MM.1S (cell line): ENCODE data around the gene DDX23.

ENCODE experiments used
- DNase-seq: peaks from one replicate; pipeline ENCODE4 v3.0.0-alpha.2; 2015
- H2AFZ ChIP-seq: fragments of 300-600 bp; sonication (generic); 2 replicates; pipeline ENCODE4 v1.6.0; 2016; ENCODE audit warnings: antibody characterized with exemption, low read length
- H3F3A ChIP-seq: fragments of 300-600 bp; sonication (generic); 2 replicates; pipeline ENCODE4 v1.6.1; 2016; ENCODE audit warnings: mild to moderate bottlenecking, antibody characterized with exemption, low read length, moderate library complexity, mixed read lengths; ENCODE audit not compliant: insufficient read depth
- H3K27ac ChIP-seq: fragments of 300-600 bp; sonication (generic); 2 replicates; pipeline ENCODE4 v1.5.1; 2016; ENCODE audit warnings: mild to moderate bottlenecking, low read length
- H3K27me3 ChIP-seq: fragments of 300-600 bp; sonication (generic); replicated peaks from 2 replicates; pipeline ENCODE4 v1.6.0; 2016; ENCODE audit warnings: low read length; ENCODE audit not compliant: insufficient read depth
- H3K36me3 ChIP-seq: fragments of 300-600 bp; sonication (generic); replicated peaks from 2 replicates; pipeline ENCODE4 v1.6.1; 2016; ENCODE audit warnings: mild to moderate bottlenecking, low read length, mixed read lengths; ENCODE audit not compliant: insufficient read depth
- H3K4me1 ChIP-seq: fragments of 300-600 bp; sonication (generic); 2 replicates; pipeline ENCODE4 v1.6.1; 2016; ENCODE audit warnings: low read length, mixed read lengths
- H3K4me2 ChIP-seq: fragments of 300-600 bp; sonication (generic); 2 replicates; pipeline ENCODE4 v1.6.0; 2016; ENCODE audit warnings: low read depth, low read length
- H3K4me3 ChIP-seq: fragments of 300-600 bp; sonication (generic); 2 replicates; pipeline ENCODE4 v1.5.1; 2016; ENCODE audit warnings: low read length, mixed read lengths
- H3K79me2 ChIP-seq: fragments of 300-600 bp; sonication (generic); 2 replicates; pipeline ENCODE4 v1.6.1; 2016; ENCODE audit warnings: mixed run types, low read length, mixed read lengths
- H3K9ac ChIP-seq: fragments of 300-600 bp; sonication (generic); 2 replicates; pipeline ENCODE4 v1.6.1; 2016; ENCODE audit warnings: low read length, mixed read lengths
- H3K9me2 ChIP-seq: fragments of 300-600 bp; sonication (generic); replicated peaks from 2 replicates; pipeline ENCODE4 v1.6.1; 2016; ENCODE audit warnings: mild to moderate bottlenecking, low read length, mixed read lengths; ENCODE audit not compliant: insufficient read depth
- H3K9me3 ChIP-seq: fragments of 300-600 bp; sonication (generic); replicated peaks from 2 replicates; pipeline ENCODE4 v1.6.1; 2016; ENCODE audit warnings: mild to moderate bottlenecking, low read length, mixed read lengths; ENCODE audit not compliant: insufficient read depth
- H4K20me1 ChIP-seq: fragments of 300-600 bp; sonication (generic); 2 replicates; pipeline ENCODE4 v1.6.1; 2016; ENCODE audit warnings: mild to moderate bottlenecking, low read length, moderate library complexity, mixed read lengths; ENCODE audit not compliant: insufficient read depth
- CTCF ChIP-seq: fragments of 300-600 bp; sonication (generic); IDR thresholded peaks from 2 replicates; pipeline ENCODE4 v1.5.1; 2016; ENCODE audit warnings: antibody characterized with exemption, low read length, mixed read lengths
- EZH2 ChIP-seq: fragments of 300-600 bp; sonication (generic); optimal IDR thresholded peaks from 2 replicates; pipeline ENCODE3; 2017; ENCODE audit warnings: low read depth, mild to moderate bottlenecking, antibody characterized with exemption, low read length, mixed read lengths
- EZH2phosphoT487 ChIP-seq: fragments of 300-600 bp; sonication (generic); IDR thresholded peaks from 2 replicates; pipeline ENCODE4 v1.6.1; 2018; ENCODE audit warnings: antibody characterized with exemption, low read length

The DDX23 gene

DNA sequence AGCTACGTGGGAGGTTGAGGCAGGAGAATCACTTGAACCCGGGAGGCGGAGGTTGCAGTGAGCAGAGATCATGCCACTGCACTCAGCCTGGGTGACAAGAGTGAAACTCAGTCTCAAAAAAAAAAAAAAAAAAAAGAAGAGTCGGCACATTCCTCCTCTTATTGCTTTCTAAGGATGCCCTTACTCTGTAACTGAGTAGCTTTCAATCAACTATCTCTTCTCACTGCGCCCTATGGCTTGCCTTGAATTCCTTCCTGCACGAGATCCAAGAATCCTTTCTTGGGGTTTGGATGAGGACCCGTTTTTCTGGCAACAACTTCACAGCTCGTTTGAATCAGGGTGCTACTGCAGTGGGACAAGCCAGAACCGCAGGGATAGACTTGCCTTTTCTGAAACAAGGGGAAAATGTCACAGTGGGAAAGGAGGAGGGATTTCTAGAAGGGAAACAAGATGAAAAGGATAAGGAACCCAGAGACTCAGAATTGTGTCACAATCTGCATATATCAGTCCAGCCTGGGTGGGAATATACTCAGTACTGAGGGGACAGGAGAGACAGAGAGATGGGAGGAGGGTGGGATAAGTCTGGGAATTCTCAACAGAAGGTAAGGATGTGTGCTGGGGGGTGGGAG lies 29.8 kb upstream of the DDX23 start:
- H3K4me3 ChIP-seq = no peak overlapping the region
- no peaks in the 10 kb centered on the region for H3F3A ChIP-seq
- H3K79me2 ChIP-seq = no peaks in the 10 kb centered on the region
- H3K36me3 ChIP-seq = no peaks in the 10 kb centered on the region
- H3K27me3 ChIP-seq = peaks cover 8% of the 10 kb centered on the region; the same call in 1 of the 2 replicates
- no peaks in the 10 kb centered on the region for H3K9me3 ChIP-seq
- no peak overlapping the region for H3K9ac ChIP-seq
- no peaks in the 10 kb centered on the region for H3K4me1 ChIP-seq
- TF ChIP-seq EZH2phosphoT487 (no peak), EZH2 (no peak), CTCF (no peak)
- no peak overlapping the region for H2AFZ ChIP-seq
- no peaks in the 10 kb centered on the region for H3K9me2 ChIP-seq
- H3K4me2 ChIP-seq = no peak overlapping the region
- H3K27ac ChIP-seq = no peak overlapping the region
- no peaks in the 10 kb centered on the region for H4K20me1 ChIP-seq
- DNase-seq = no peak

DNA sequence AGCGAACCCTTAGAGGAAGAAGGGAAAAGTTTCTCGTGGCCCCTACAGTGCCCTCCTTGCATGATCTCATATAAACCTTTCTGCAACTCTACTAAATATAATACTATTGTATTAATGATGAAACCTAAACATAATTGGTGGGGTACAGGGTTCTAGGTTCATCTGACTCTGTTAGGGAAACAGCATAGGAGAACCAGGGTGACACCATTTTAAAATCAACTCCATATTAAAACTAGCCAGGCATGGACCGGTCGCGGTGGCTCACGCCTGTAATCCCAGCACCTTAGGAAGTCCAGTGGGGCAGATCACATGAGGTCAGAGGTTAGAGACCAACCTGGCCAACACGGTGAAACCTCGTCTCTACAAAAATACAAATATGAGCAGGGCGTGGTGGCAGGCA lies 28.7 kb upstream of the DDX23 start:
- Histone ChIP-seq H3K27ac (no peak overlapping the region), H3K4me2 (no peak overlapping the region), H3K4me3 (no peak overlapping the region), H3K9me3 (no peaks in the 10 kb centered on the region), H3K9ac (no peak overlapping the region), H3K27me3 (peaks cover 8% of the 10 kb centered on the region; the same call in 1 of the 2 replicates), H4K20me1 (no peaks in the 10 kb centered on the region), H3K79me2 (no peaks in the 10 kb centered on the region), H3F3A (no peaks in the 10 kb centered on the region), H2AFZ (no peak overlapping the region), H3K36me3 (no peaks in the 10 kb centered on the region), H3K4me1 (no peaks in the 10 kb centered on the region), H3K9me2 (no peaks in the 10 kb centered on the region)
- TF ChIP-seq CTCF (no peak), EZH2phosphoT487 (no peak), EZH2 (no peak)
- no peak for DNase-seq

DNA sequence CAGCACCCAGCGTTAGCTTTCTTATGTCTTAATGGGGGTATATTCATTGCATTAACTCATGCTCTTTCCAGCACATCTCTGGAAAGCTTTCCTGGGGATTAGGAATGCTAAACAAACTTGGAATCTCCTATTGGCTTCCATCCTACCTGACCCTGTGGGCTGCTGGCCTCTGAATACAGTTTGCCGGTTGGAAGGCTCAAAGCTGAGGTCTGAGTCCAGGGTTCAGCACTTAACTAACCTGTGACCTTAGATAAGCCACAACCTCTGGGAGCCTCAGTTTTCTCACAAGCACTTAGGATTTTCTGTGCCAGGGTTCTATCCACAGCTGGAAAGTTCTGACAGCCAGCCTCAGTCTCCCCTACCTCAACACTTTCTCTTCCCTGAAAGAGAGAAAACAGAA lies 26.6 kb upstream of the DDX23 start:
- H3K4me1 ChIP-seq = no peaks in the 10 kb centered on the region
- no peaks in the 10 kb centered on the region for H3K9me3 ChIP-seq
- H3K4me2 ChIP-seq = no peak overlapping the region
- no peaks in the 10 kb centered on the region for H3K9me2 ChIP-seq
- DNase-seq = no peak
- H3K79me2 ChIP-seq = no peaks in the 10 kb centered on the region
- no peak overlapping the region for H2AFZ ChIP-seq
- H3K27me3 ChIP-seq = peaks cover 8% of the 10 kb centered on the region; the same call in 1 of the 2 replicates
- no peaks in the 10 kb centered on the region for H3K36me3 ChIP-seq
- no peaks in the 10 kb centered on the region for H4K20me1 ChIP-seq
- no peak overlapping the region for H3K4me3 ChIP-seq
- H3K27ac ChIP-seq = no peak overlapping the region
- no peak overlapping the region for H3K9ac ChIP-seq
- TF ChIP-seq EZH2 (no peak), CTCF (no peak), EZH2phosphoT487 (no peak)
- H3F3A ChIP-seq = no peaks in the 10 kb centered on the region
